MCF 10A (cell line): Measurements from ENCODE around the gene NUSAP1. TPM values are rescaled to one million over a fixed set of nuclear protein-coding genes. Genes with fewer than 3 reads are reported as not detected.

Source experiments
- BruUV-seq: library from RNA; stranded (reverse); fragments of 400-500 nt; replicated peaks from 2 replicates; lab custom pipeline; 2021; lab: Mats Ljungman, UMichigan
- CTCF ChIA-PET: fragments of 300-600 bp; sonication (Branson Sonifier 250); formaldehyde crosslinking; extraction: SDS; loops from one replicate; lab custom pipeline; 2021; ENCODE audit warnings: antibody characterized with exemption, inconsistent platforms; lab: Yijun Ruan, JAX
- POLR2A ChIA-PET: fragments of 300-600, 350-650 bp; sonication (Branson Sonifier 250); formaldehyde crosslinking; extraction: SDS; loops from one replicate; lab custom pipeline; 2020; ENCODE audit warnings: antibody characterized with exemption, inconsistent platforms; lab: Yijun Ruan, JAX
- DNase-seq: peaks from one replicate; pipeline ENCODE4 v3.0.0-alpha.2; 2018; ENCODE audit not compliant: unreplicated experiment
- H3K27ac Mint-ChIP-seq: one replicate; pipeline ENCODE4 v1.8.0; 2022; ENCODE audit warnings: mild to moderate bottlenecking, low read depth, mixed read lengths; ENCODE audit not compliant: unreplicated experiment
- H3K27me3 Mint-ChIP-seq: one replicate; pipeline ENCODE4 v1.8.0; 2022; ENCODE audit warnings: mixed read lengths; ENCODE audit not compliant: insufficient read depth, unreplicated experiment
- H3K36me3 Mint-ChIP-seq: one replicate; pipeline ENCODE4 v1.8.0; 2022; ENCODE audit warnings: mild to moderate bottlenecking, moderate library complexity, mixed read lengths; ENCODE audit not compliant: insufficient read depth, unreplicated experiment
- H3K4me1 Mint-ChIP-seq: one replicate; pipeline ENCODE4 v1.8.0; 2022; ENCODE audit warnings: mixed read lengths; ENCODE audit not compliant: insufficient read depth, unreplicated experiment
- H3K4me3 Mint-ChIP-seq: one replicate; pipeline ENCODE4 v1.8.0; 2022; ENCODE audit warnings: mild to moderate bottlenecking, moderate library complexity, mixed read lengths; ENCODE audit not compliant: unreplicated experiment
- H3K9me3 Mint-ChIP-seq: one replicate; pipeline ENCODE4 v1.8.0; 2022; ENCODE audit warnings: mixed read lengths; ENCODE audit not compliant: unreplicated experiment
- CTCF ChIP-seq: fragments of 200-600 bp; IDR thresholded peaks from one replicate; pipeline ENCODE4 v1.8.0; 2022; ENCODE audit warnings: antibody characterized with exemption, mild to moderate bottlenecking; ENCODE audit not compliant: unreplicated experiment
- intact Hi-C: fragments of 100-400 bp; cut with micrococcal nuclease; formaldehyde crosslinking; loops from 2 replicates; pipeline ENCODE4 v1.14.1; 2022
- total RNA-seq: library from RNA; stranded (reverse); gene quantifications from 2 replicates; pipeline ENCODE4 v1.2.3, GENCODE V29; 2022

Gene NUSAP1
- total RNA-seq, 1 experiment from 2014 or later: 62.6 TPM

GRCh38 chr15:41284427-41285177 lies 48.1 kb upstream of the NUSAP1 start:
- CTCF ChIA-PET: interaction anchor here (0.9 kb wide), 1 partner anchor 53 kb away, joined by 3 read pairs; the partner anchor contains the start of gene CHP1
- TSS peak; percentile 28 for BruUV-seq
- H3K36me3 Mint-ChIP-seq: peaks cover 46% of the 10 kb centered on the region
- TF ChIP-seq CTCF: no peak
- intact Hi-C loops: loop anchor here (2.0 kb wide), 1 partner anchor 52 kb away; no protein-coding TSS in a partner anchor
- H3K9me3 Mint-ChIP-seq: no peaks in the 10 kb centered on the region
- peak; percentile 31 for DNase-seq
- H3K27me3 Mint-ChIP-seq: no peaks in the 10 kb centered on the region
- peaks cover 28% of the 10 kb centered on the region for H3K4me1 Mint-ChIP-seq
- peak overlapping the region; percentile 95 for H3K4me3 Mint-ChIP-seq
- POLR2A ChIA-PET: interaction anchor here (0.5 to 6.7 kb wide), 21 partner anchors 8 to 517 kb away, joined by 3 to 76 read pairs (median 5); partner anchors contain the start of genes CHP1, EXD1, INO80 and NUSAP1
- H3K27ac Mint-ChIP-seq: peak overlapping the region; percentile 95

- peak overlapping the region; percentile 95 for H3K4me3 Mint-ChIP-seq
- POLR2A ChIA-PET: interaction anchor here (0.5 to 6.7 kb wide), 13 partner anchors 9 to 158 kb away, joined by 3 to 76 read pairs (median 3); partner anchors contain the start of genes CHP1, EXD1, NUSAP1 and OIP5
- peak overlapping the region; percentile 95 for H3K27ac Mint-ChIP-seq
- H3K36me3 Mint-ChIP-seq: peaks cover 43% of the 10 kb centered on the region
- H3K27me3 Mint-ChIP-seq: no peaks in the 10 kb centered on the region
- no peak for TF ChIP-seq CTCF
- intact Hi-C loops: loop anchor here (2.0 kb wide), 1 partner anchor 52 kb away; no protein-coding TSS in a partner anchor
- peak; percentile 8 for DNase-seq
- peaks cover 28% of the 10 kb centered on the region for H3K4me1 Mint-ChIP-seq
- no TSS peak for BruUV-seq
- no peaks in the 10 kb centered on the region for H3K9me3 Mint-ChIP-seq
- CTCF ChIA-PET: interaction anchor here (0.9 kb wide), 1 partner anchor 54 kb away, joined by 3 read pairs; the partner anchor contains the start of gene CHP1
These were observed 47.4 kb upstream of the NUSAP1 start for GRCh38 chr15:41285285-41285684.

- ChIA-PET CTCF (interaction anchor here (0.5 to 1.2 kb wide), 2 partner anchors 220 to 261 kb away, joined by 5 read pairs; no protein-coding TSS in a partner anchor), POLR2A (interaction anchor here (0.6 to 6.7 kb wide), 9 partner anchors 13 to 439 kb away, joined by 3 to 76 read pairs (median 3); partner anchors contain the start of genes CHP1, EXD1, NUSAP1 and OIP5)
- no peak overlapping the region for H3K27ac Mint-ChIP-seq
- peak; percentile 36 for DNase-seq
- no peaks in the 10 kb centered on the region for H3K9me3 Mint-ChIP-seq
- H3K36me3 Mint-ChIP-seq: peaks cover 54% of the 10 kb centered on the region
- no TSS peak for BruUV-seq
- intact Hi-C loops: loop anchor here (1.0 kb wide), 1 partner anchor 46 kb away; the partner anchor contains the start of genes NUSAP1 and OIP5
- no peaks in the 10 kb centered on the region for H3K27me3 Mint-ChIP-seq
- no peak overlapping the region for H3K4me3 Mint-ChIP-seq
- no peak for TF ChIP-seq CTCF
- peaks cover 21% of the 10 kb centered on the region for H3K4me1 Mint-ChIP-seq
These were observed 45.9 kb upstream of the NUSAP1 start for GRCh38 chr15:41286665-41287333.
